ENCODE data around the gene ZNF329. TPM values are rescaled to one million over a fixed set of nuclear protein-coding genes. Genes with fewer than 3 reads are reported as not detected.

Gene ZNF329
- total RNA-seq: 1 to 10 TPM; 5.6 to 5.7 TPM

GRCh38 chr19:58150328-58150921, at the start of gene ZNF329:
Gene ZNF329, minus strand, starts transcription at chr19:58150789. Its CDS starts 21,286 bp downstream, at chr19:58129503.
- CTCF ChIA-PET: interaction anchor here (1.1 kb wide), 1 partner anchor 128 kb away, joined by 3 read pairs; no protein-coding TSS in a partner anchor
- DNase-seq (peak; percentile 93), ATAC-seq (peak; percentile 73)
- H3K4me3 Mint-ChIP-seq: peak within 1 kb of the TSS; percentile 84
- H3K9me3 Mint-ChIP-seq (ENCODE audit: insufficient read depth): peaks cover 46% of the 10 kb centered on the region
- peaks cover 26% of the 10 kb centered on the region for H3K36me3 Mint-ChIP-seq (ENCODE audit: low read depth)
- POLR2A ChIA-PET: interaction anchor here (0.5 to 1.1 kb wide), 4 partner anchors 51 to 234 kb away, joined by 3 to 4 read pairs (median 3); partner anchors contain the start of genes ZNF417 and ZNF606
- H3K27me3 Mint-ChIP-seq (ENCODE audit: low read depth): no peaks in the 10 kb centered on the region
- peaks cover 20% of the 10 kb centered on the region for H3K4me1 Mint-ChIP-seq (ENCODE audit: low read depth)
- peak within 1 kb of the TSS; percentile 89 for H3K27ac Mint-ChIP-seq

GRCh38 chr19:58196901-58197616, 46.5 kb upstream of the ZNF329 start:
- ChIA-PET POLR2A (no interaction called here), CTCF (no interaction called here)
- H3K4me1 Mint-ChIP-seq (ENCODE audit: low read depth): no peaks in the 10 kb centered on the region
- no peaks in the 10 kb centered on the region for H3K27me3 Mint-ChIP-seq (ENCODE audit: low read depth)
- DNase-seq (no peak), ATAC-seq (no peak)
- no peak overlapping the region for H3K4me3 Mint-ChIP-seq
- H3K27ac Mint-ChIP-seq: no peak overlapping the region
- H3K36me3 Mint-ChIP-seq (ENCODE audit: low read depth): peaks cover 90% of the 10 kb centered on the region
- peaks cover 60% of the 10 kb centered on the region for H3K9me3 Mint-ChIP-seq (ENCODE audit: insufficient read depth)

DNA sequence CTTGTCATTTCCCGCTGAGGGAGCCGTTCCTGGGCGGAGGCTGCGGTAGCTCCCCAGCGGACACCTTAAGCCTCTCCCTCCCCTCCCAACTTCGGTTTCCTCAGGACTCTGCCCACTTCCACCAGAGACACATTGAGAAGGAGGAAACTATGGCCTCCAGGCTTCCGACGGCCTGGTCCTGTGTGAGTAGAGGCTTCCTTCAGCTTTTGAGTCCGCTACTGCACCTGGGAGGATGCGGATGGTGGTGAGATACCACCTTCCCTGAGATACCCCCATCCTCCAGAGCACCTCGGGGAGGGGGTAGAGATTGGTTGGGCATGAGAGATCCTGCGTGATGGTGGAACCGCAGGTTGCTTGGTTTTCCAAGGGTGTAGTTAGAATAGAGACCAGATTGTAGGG, 33.2 kb upstream of the ZNF329 start:
- CTCF ChIA-PET: no interaction called here
- ATAC-seq: peak; percentile 4
- Mint-ChIP-seq H3K36me3 (ENCODE audit: low read depth) (peaks cover 70% of the 10 kb centered on the region), H3K9me3 (ENCODE audit: insufficient read depth) (peaks cover 33% of the 10 kb centered on the region), H3K4me1 (ENCODE audit: low read depth) (peaks cover 18% of the 10 kb centered on the region), H3K27ac (peak overlapping the region; percentile 100), H3K27me3 (ENCODE audit: low read depth) (no peaks in the 10 kb centered on the region), H3K4me3 (peak overlapping the region; percentile 91)
- no peak for DNase-seq
- POLR2A ChIA-PET: interaction anchor here (0.6 to 2.3 kb wide), 12 partner anchors 21 to 336 kb away, joined by 3 to 11 read pairs (median 4); partner anchors contain the start of genes ZBTB45, ZNF446, ZNF544 and ZNF606

DNA sequence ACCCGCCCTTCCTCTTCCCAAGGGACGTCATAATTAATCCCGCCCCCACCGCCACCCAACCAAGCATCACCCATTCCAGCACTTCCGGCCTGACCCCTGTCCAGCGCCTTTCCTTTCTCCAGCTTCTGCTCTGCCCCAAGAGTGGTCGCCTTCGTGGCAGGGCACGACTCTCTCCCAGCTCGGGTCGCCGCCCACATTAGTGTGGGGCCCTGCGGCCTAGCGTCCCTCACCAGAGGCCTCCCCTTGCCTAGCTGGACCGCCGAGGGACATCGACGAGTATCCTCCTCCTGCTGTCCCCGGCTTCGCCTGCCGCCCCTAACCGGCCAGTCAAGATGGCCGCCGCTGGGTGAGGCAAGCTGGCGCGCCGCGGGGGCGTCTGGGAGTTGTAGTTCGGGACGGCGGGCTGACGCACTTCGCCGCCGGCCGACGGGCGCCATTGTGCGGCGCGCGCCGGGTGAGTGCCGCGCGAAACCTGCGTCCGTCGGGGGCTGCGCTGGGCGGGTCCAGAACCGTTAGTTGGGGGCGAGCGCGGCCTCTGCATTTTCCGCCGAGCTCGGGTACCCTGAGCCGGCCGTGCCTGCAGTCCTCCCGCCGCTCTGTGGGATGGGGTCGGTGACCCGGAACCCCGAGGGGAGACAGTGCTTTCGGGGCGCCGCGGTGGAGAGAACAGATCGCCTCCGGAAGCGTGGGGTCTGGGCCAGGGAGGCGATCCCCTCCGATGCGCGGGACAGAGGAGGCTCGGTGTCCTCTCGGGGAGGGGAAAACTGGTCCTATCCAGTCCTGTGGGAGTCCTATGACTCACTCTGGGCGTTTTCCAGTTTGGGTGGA, 32.6 kb upstream of the ZNF329 start, which contains the start of gene ZNF274:
ZNF274 (plus strand) TSS at position 73 of the 828 bp plus-strand sequence. CDS start 905 bp downstream, outside the sequence.
- Mint-ChIP-seq H3K4me1 (ENCODE audit: low read depth) (peaks cover 18% of the 10 kb centered on the region), H3K9me3 (ENCODE audit: insufficient read depth) (peaks cover 32% of the 10 kb centered on the region)
- CTCF ChIA-PET: interaction anchor here (0.8 to 1.3 kb wide), 3 partner anchors 120 to 337 kb away, joined by 3 to 4 read pairs (median 3); partner anchors contain the start of gene ZBTB45

GRCh38 chr19:58182577-58182988, 32.0 kb upstream of the ZNF329 start:
- ChIA-PET CTCF (interaction anchor here (0.8 to 1.7 kb wide), 5 partner anchors 121 to 337 kb away, joined by 3 to 4 read pairs (median 3); partner anchors contain the start of gene ZBTB45), POLR2A (interaction anchor here (0.7 to 2.3 kb wide), 8 partner anchors 33 to 293 kb away, joined by 3 to 11 read pairs (median 4); partner anchors contain the start of genes ZNF446, ZNF544, ZNF606 and ZNF8)
- H3K36me3 Mint-ChIP-seq (ENCODE audit: low read depth): peaks cover 64% of the 10 kb centered on the region
- H3K27ac Mint-ChIP-seq: peak overlapping the region; percentile 100
- peaks cover 18% of the 10 kb centered on the region for H3K4me1 Mint-ChIP-seq (ENCODE audit: low read depth)
- peak overlapping the region; percentile 91 for H3K4me3 Mint-ChIP-seq
- DNase-seq (peak; percentile 94), ATAC-seq (no peak)
- peaks cover 32% of the 10 kb centered on the region for H3K9me3 Mint-ChIP-seq (ENCODE audit: insufficient read depth)
- H3K27me3 Mint-ChIP-seq (ENCODE audit: low read depth): no peaks in the 10 kb centered on the region

More for the DNA sequence above, 32.6 kb upstream of the ZNF329 start, which contains the start of gene ZNF274:
- Mint-ChIP-seq H3K4me3 (peak within 1 kb of the TSS; percentile 91), H3K27ac (peak within 1 kb of the TSS; percentile 100), H3K36me3 (ENCODE audit: low read depth) (peaks cover 66% of the 10 kb centered on the region), H3K27me3 (ENCODE audit: low read depth) (no peaks in the 10 kb centered on the region)
- DNase-seq (peak; percentile 95), ATAC-seq (peak; percentile 92)
- POLR2A ChIA-PET: interaction anchor here (0.6 to 2.3 kb wide), 12 partner anchors 21 to 337 kb away, joined by 3 to 11 read pairs (median 4); partner anchors contain the start of genes ZBTB45, ZNF446, ZNF544 and ZNF606

DNA sequence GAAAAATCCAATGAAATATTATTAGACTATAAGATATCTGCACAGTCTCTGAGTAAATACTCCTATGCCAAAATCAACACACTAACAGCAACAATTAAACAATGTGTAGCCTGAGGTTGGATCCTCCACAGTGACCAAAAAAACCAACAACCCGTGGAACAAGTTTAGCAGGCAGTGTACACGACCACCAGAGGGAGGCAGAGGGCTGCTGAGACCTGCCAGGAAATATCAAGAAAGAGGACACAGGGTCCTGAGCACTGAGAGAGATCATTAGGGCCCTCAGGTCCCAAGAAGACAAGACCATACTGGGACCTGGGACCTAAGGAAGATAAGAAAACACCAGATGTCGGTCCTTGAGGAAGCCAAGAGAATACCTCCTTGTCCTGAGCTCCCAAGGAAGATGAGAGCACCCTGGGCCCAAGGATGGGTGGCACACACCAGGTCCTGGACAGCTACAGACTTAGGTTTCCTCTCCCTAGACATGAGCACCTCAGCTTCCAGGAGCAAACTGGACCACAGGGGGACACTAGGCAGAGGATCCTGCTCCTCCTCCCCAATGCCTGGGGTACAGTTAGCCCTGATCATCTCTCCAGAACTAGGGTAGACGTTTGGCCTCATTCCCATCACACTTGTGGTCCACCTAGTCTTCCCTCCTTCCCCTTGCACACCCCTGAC, 31.4 kb upstream of the ZNF329 start:
- Mint-ChIP-seq H3K27me3 (ENCODE audit: low read depth) (no peaks in the 10 kb centered on the region), H3K9me3 (ENCODE audit: insufficient read depth) (peaks cover 37% of the 10 kb centered on the region), H3K4me1 (ENCODE audit: low read depth) (peaks cover 18% of the 10 kb centered on the region), H3K36me3 (ENCODE audit: low read depth) (peaks cover 59% of the 10 kb centered on the region), H3K27ac (peak overlapping the region; percentile 100), H3K4me3 (peak overlapping the region; percentile 91)
- CTCF ChIA-PET: interaction anchor here (1.0 to 1.7 kb wide), 4 partner anchors 121 to 332 kb away, joined by 3 to 4 read pairs (median 3); no protein-coding TSS in a partner anchor
- ATAC-seq (peak; percentile 9), DNase-seq (peak; percentile 79)
- POLR2A ChIA-PET: interaction anchor here (1.8 to 2.1 kb wide), 2 partner anchors 165 to 294 kb away, joined by 5 to 8 read pairs; partner anchors contain the start of gene ZNF446

DNA sequence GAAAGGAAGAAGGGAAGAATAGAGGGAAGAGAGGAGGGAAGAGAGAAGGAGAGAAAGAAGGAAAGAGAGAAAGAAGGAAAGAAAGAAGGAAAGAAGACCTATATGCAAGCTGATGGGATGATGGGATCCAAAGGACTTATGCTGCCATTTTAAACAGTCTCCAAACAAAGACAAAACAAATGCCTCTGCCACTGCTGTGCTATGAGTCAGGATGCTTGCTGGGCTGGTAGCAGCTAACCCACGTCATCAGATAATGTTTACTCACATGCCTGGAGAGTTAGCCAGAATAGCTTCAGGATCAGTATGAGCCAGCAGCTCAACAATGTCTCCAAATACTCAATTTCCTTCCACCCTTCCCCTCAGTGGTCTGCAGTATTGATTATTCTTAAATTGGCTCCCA, 20.3 kb upstream of the ZNF329 start:
- H3K27me3 Mint-ChIP-seq (ENCODE audit: low read depth): no peaks in the 10 kb centered on the region
- no peak overlapping the region for H3K4me3 Mint-ChIP-seq
- ChIA-PET POLR2A (no interaction called here), CTCF (no interaction called here)
- no peak overlapping the region for H3K27ac Mint-ChIP-seq
- H3K9me3 Mint-ChIP-seq (ENCODE audit: insufficient read depth): peaks cover 46% of the 10 kb centered on the region
- ATAC-seq (no peak), DNase-seq (no peak)
- no peaks in the 10 kb centered on the region for H3K4me1 Mint-ChIP-seq (ENCODE audit: low read depth)
- H3K36me3 Mint-ChIP-seq (ENCODE audit: low read depth): peaks cover 1% of the 10 kb centered on the region

GRCh38 chr19:58166708-58167280, 16.2 kb upstream of the ZNF329 start:
- no peak overlapping the region for H3K27ac Mint-ChIP-seq
- CTCF ChIA-PET: interaction anchor here (0.9 kb wide), 1 partner anchor 12 kb away, joined by 4 read pairs; no protein-coding TSS in a partner anchor
- POLR2A ChIA-PET: no interaction called here
- no peaks in the 10 kb centered on the region for H3K27me3 Mint-ChIP-seq (ENCODE audit: low read depth)
- H3K36me3 Mint-ChIP-seq (ENCODE audit: low read depth): peaks cover 12% of the 10 kb centered on the region
- ATAC-seq (no peak), DNase-seq (no peak)
- H3K9me3 Mint-ChIP-seq (ENCODE audit: insufficient read depth): peaks cover 40% of the 10 kb centered on the region
- H3K4me3 Mint-ChIP-seq: no peak overlapping the region
- H3K4me1 Mint-ChIP-seq (ENCODE audit: low read depth): no peaks in the 10 kb centered on the region

- H3K36me3 Mint-ChIP-seq (ENCODE audit: low read depth): peaks cover 13% of the 10 kb centered on the region
- DNase-seq (no peak), ATAC-seq (no peak)
- no peak overlapping the region for H3K27ac Mint-ChIP-seq
- peaks cover 40% of the 10 kb centered on the region for H3K9me3 Mint-ChIP-seq (ENCODE audit: insufficient read depth)
- H3K27me3 Mint-ChIP-seq (ENCODE audit: low read depth): no peaks in the 10 kb centered on the region
- CTCF ChIA-PET: interaction anchor here (0.9 kb wide), 1 partner anchor 11 kb away, joined by 4 read pairs; no protein-coding TSS in a partner anchor
- H3K4me3 Mint-ChIP-seq: no peak overlapping the region
- POLR2A ChIA-PET: no interaction called here
- no peaks in the 10 kb centered on the region for H3K4me1 Mint-ChIP-seq (ENCODE audit: low read depth)
Measured at GRCh38 chr19:58166268-58166667, 15.7 kb upstream of the ZNF329 start.

- Mint-ChIP-seq H3K9me3 (ENCODE audit: insufficient read depth) (peaks cover 20% of the 10 kb centered on the region), H3K36me3 (ENCODE audit: low read depth) (peaks cover 8% of the 10 kb centered on the region), H3K27ac (no peak overlapping the region), H3K4me1 (ENCODE audit: low read depth) (peaks cover 4% of the 10 kb centered on the region), H3K27me3 (ENCODE audit: low read depth) (no peaks in the 10 kb centered on the region), H3K4me3 (no peak overlapping the region)
- CTCF ChIA-PET: no interaction called here
- POLR2A ChIA-PET: interaction anchor here (0.7 kb wide), 1 partner anchor 938 kb away, joined by 3 read pairs; no protein-coding TSS in a partner anchor
- DNase-seq: no peak
- ATAC-seq: no peak
Measured at GRCh38 chr19:58157045-58157728, 6.6 kb upstream of the ZNF329 start.

Measured in activated CD8-positive, alpha-beta T cell treated with anti-CD3 and anti-CD28 coated beads, Interleukin-2, amount 10 ng/mL, durations not matched to agents 7 days and 5 days (primary cell).